Measurements from ENCODE around the gene HOXD11.
A peak's percentile ranks its signal among the peaks of the same experiment; 100 is the strongest.

Gene HOXD11

GRCh38 chr2:176092270-176093144 is 14.6 kb upstream of the HOXD11 start, which contains the start of gene HOXD13:
Gene HOXD13, plus strand, starts transcription at chr2:176092721. Its CDS starts 170 bp downstream, at chr2:176092891.
- H3K4me3 ChIP-seq (ENCODE audit: low read depth, low read length), result peak within 1 kb of the TSS; percentile 45
- H3K9me3 ChIP-seq, result no peaks in the 10 kb centered on the region
- TF ChIP-seq, protein P1, sequence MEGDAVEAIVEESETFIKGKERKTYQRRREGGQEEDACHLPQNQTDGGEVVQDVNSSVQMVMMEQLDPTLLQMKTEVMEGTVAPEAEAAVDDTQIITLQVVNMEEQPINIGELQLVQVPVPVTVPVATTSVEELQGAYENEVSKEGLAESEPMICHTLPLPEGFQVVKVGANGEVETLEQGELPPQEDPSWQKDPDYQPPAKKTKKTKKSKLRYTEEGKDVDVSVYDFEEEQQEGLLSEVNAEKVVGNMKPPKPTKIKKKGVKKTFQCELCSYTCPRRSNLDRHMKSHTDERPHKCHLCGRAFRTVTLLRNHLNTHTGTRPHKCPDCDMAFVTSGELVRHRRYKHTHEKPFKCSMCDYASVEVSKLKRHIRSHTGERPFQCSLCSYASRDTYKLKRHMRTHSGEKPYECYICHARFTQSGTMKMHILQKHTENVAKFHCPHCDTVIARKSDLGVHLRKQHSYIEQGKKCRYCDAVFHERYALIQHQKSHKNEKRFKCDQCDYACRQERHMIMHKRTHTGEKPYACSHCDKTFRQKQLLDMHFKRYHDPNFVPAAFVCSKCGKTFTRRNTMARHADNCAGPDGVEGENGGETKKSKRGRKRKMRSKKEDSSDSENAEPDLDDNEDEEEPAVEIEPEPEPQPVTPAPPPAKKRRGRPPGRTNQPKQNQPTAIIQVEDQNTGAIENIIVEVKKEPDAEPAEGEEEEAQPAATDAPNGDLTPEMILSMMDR (IDR thresholded peaks at IDR 0.05; ENCODE audit: low read depth, low read length), result no peak
- H3K27me3 ChIP-seq, result peaks cover 96% of the 10 kb centered on the region
- H3K4me1 ChIP-seq, result peaks cover 3% of the 10 kb centered on the region; the same call in 1 of the 2 replicates
- H3K36me3 ChIP-seq, result no peaks in the 10 kb centered on the region
- DNase-seq, result peak; percentile 47

GRCh38 chr2:176093145-176093897 is 13.8 kb upstream of the HOXD11 start:
- no peaks in the 10 kb centered on the region for H3K36me3 ChIP-seq
- TF ChIP-seq, protein P1 (IDR thresholded peaks at IDR 0.05; ENCODE audit: low read depth, low read length), result 0 out of 2 replicates have a peak, but pooled peaks have one; percentile 15
- peaks cover 3% of the 10 kb centered on the region; the same call in 1 of the 2 replicates for H3K4me1 ChIP-seq
- H3K9me3 ChIP-seq, result no peaks in the 10 kb centered on the region
- H3K27me3 ChIP-seq, result peaks cover 96% of the 10 kb centered on the region
- DNase-seq, result no peak
- H3K4me3 ChIP-seq (ENCODE audit: low read depth, low read length), result peak overlapping the region; percentile 45

- peaks cover 96% of the 10 kb centered on the region for H3K27me3 ChIP-seq
- H3K36me3 ChIP-seq, result no peaks in the 10 kb centered on the region
- H3K4me1 ChIP-seq, result peaks cover 3% of the 10 kb centered on the region; the same call in 1 of the 2 replicates
- TF ChIP-seq, protein P1 (IDR thresholded peaks at IDR 0.05; ENCODE audit: low read depth, low read length), result no peak
- DNase-seq, result no peak
- peak overlapping the region; percentile 45 for H3K4me3 ChIP-seq (ENCODE audit: low read depth, low read length)
- no peaks in the 10 kb centered on the region for H3K9me3 ChIP-seq
These were observed 13.2 kb upstream of the HOXD11 start for GRCh38 chr2:176093898-176094249.

- no peaks in the 10 kb centered on the region for H3K9me3 ChIP-seq
- no peak for DNase-seq
- no peaks in the 10 kb centered on the region for H3K36me3 ChIP-seq
- H3K27me3 ChIP-seq, result peaks cover 96% of the 10 kb centered on the region
- H3K4me1 ChIP-seq, result peaks cover 3% of the 10 kb centered on the region; the same call in 1 of the 2 replicates
- no peak overlapping the region for H3K4me3 ChIP-seq (ENCODE audit: low read depth, low read length)
- TF ChIP-seq, protein P1 (IDR thresholded peaks at IDR 0.05; ENCODE audit: low read depth, low read length), result no peak
These were observed 12.7 kb upstream of the HOXD11 start for GRCh38 chr2:176094349-176094748.

DNA sequence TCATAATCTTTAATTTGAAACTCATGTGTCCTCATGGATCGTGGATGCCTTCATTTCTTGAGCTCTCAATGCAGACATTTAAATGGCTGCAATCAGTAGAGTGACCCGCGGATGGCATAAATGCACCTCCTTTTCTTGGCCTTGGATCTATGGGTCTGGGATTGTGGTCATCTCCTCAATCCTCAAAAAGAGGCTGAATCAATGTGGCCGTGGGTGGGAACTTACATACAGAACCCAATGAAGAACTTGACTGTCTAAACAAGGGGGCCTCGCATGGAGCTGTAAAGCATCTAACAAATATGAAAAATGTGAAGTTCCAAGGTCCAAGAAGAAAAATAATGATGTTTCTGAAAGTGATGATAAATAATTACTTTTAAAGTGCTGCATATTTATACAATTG is 11.7 kb upstream of the HOXD11 start:
- DNase-seq, result no peak
- TF ChIP-seq, protein P1 (IDR thresholded peaks at IDR 0.05; ENCODE audit: low read depth, low read length), result no peak
- H3K36me3 ChIP-seq, result no peaks in the 10 kb centered on the region
- H3K9me3 ChIP-seq, result no peaks in the 10 kb centered on the region
- H3K27me3 ChIP-seq, result peaks cover 96% of the 10 kb centered on the region
- H3K4me3 ChIP-seq (ENCODE audit: low read depth, low read length), result no peak overlapping the region
- H3K4me1 ChIP-seq, result peaks cover 3% of the 10 kb centered on the region; the same call in 1 of the 2 replicates

Measured in BE2C (cell line).